ENCODE data around the gene CLEC1A.

Gene CLEC1A

DNA sequence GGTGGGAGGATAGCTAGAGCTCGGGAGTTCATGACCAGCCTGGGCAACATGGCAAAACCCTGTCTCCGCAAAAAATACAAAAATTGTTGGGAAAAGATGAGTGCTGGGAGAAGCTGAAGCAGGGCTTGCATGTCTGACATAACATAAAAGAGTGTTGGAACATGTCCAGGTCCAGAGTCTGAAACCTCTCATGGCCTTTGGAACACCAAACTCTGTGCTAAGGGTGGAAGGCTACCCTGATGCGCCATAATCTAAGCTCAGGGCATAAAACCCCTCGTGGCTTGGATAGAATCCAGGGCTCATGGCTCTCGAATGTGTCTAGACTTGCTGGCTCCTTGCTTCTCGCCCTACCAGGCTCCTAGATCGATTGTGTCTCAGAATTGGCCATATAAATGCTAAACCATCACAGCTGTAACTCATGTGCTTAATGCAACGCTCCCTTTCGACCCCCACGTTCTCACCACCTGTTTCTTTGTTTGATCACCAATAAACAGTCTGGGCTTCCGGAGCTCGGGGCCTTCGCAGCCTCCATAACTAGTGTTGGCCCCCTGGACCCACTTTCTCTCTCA lies 37.9 kb upstream of the CLEC1A start:
- H2BK15ac ChIP-seq (ENCODE audit: low read depth, poor library complexity, severe bottlenecking), result no peak overlapping the region
- H3K4me1 ChIP-seq (ENCODE audit: control insufficient read depth, insufficient read depth, low read depth, low read length), result no peaks in the 10 kb centered on the region
- DNase-seq, result no peak
- no peak overlapping the region for H2BK12ac ChIP-seq (ENCODE audit: low read length in 2 of 2)
- no peak overlapping the region for H3K4me3 ChIP-seq (ENCODE audit: insufficient read depth in 1 of 2, low read depth in 1 of 2, low read length in 2 of 2)
- H3K27ac ChIP-seq (ENCODE audit: low read length, poor library complexity, severe bottlenecking), result no peak overlapping the region
- no peaks in the 10 kb centered on the region for H3K79me1 ChIP-seq (replicated peaks; ENCODE audit: low read length, poor library complexity, severe bottlenecking)
- no peak overlapping the region for H3K4me2 ChIP-seq (ENCODE audit: low read length, poor library complexity, severe bottlenecking)
- no peak overlapping the region for H3K4ac ChIP-seq (ENCODE audit: low read depth in 1 of 2, low read length in 2 of 2)
- H3K36me3 ChIP-seq (ENCODE audit: control insufficient read depth in 1 of 2, insufficient read depth in 2 of 2, low read depth in 1 of 2, low read length in 2 of 2), result no peaks in the 10 kb centered on the region
- H4K8ac ChIP-seq (ENCODE audit: low read length), result no peak overlapping the region
- WGBS, result 87% methylated on average over 13 of the region's 13 CpGs
- no peak overlapping the region for H3K9ac ChIP-seq (ENCODE audit: low read length)
- no peaks in the 10 kb centered on the region for H3K27me3 ChIP-seq (ENCODE audit: control insufficient read depth in 1 of 2, insufficient read depth in 1 of 2, low read length in 2 of 2)
- H4K91ac ChIP-seq (ENCODE audit: low read length), result no peak overlapping the region
- no peak overlapping the region for H2BK5ac ChIP-seq (ENCODE audit: low read depth, low read length, poor library complexity, severe bottlenecking)
- no peak overlapping the region for H3K18ac ChIP-seq (ENCODE audit: low read depth in 1 of 2, low read length in 2 of 2)
- no peak overlapping the region for H2BK120ac ChIP-seq (ENCODE audit: low read depth, low read length)
- no peak overlapping the region for H2AFZ ChIP-seq (ENCODE audit: low read depth, low read length)
- H3K9me3 ChIP-seq (ENCODE audit: control insufficient read depth, low read length), result no peaks in the 10 kb centered on the region
- H2AK5ac ChIP-seq (ENCODE audit: low read length, severe bottlenecking), result no peak overlapping the region
- H3K23ac ChIP-seq (ENCODE audit: low read length in 2 of 2), result peak overlapping the region in 1 of 2 experiments; percentile 55
- no peak overlapping the region for H3K14ac ChIP-seq (ENCODE audit: low read length in 2 of 2)

DNA sequence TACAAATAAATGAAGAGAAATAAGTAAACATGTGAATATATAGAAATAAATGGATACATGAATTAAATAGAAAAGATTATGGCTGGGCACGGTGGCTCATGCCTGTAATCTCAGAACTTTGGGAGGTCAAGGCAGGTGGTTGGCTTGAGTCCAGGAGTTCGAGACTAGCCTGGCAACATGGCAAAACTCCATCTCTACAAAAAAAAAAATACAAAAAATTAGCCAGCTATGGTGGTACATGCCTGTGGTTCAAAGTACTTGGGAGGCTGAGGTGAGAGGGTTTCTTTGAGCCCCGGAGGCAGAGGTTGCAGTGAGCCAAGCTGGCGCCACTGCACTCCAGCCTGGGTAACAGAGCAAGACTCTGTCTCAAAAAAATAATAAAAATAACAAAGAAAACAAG lies 36.3 kb upstream of the CLEC1A start:
- H3K23ac ChIP-seq (ENCODE audit: low read length in 2 of 2), result no peak overlapping the region
- no peak overlapping the region for H3K4me3 ChIP-seq (ENCODE audit: insufficient read depth in 1 of 2, low read depth in 1 of 2, low read length in 2 of 2)
- H4K8ac ChIP-seq (ENCODE audit: low read length), result no peak overlapping the region
- H3K4ac ChIP-seq (ENCODE audit: low read depth in 1 of 2, low read length in 2 of 2), result no peak overlapping the region
- H2BK15ac ChIP-seq (ENCODE audit: low read depth, poor library complexity, severe bottlenecking), result no peak overlapping the region
- WGBS, result 97% methylated on average over 2 of the region's 4 CpGs
- H3K36me3 ChIP-seq (ENCODE audit: control insufficient read depth in 1 of 2, insufficient read depth in 2 of 2, low read depth in 1 of 2, low read length in 2 of 2), result no peaks in the 10 kb centered on the region
- H3K79me1 ChIP-seq (replicated peaks; ENCODE audit: low read length, poor library complexity, severe bottlenecking), result no peaks in the 10 kb centered on the region
- no peak overlapping the region for H2AFZ ChIP-seq (ENCODE audit: low read depth, low read length)
- no peak overlapping the region for H2BK12ac ChIP-seq (ENCODE audit: low read length in 2 of 2)
- H4K91ac ChIP-seq (ENCODE audit: low read length), result no peak overlapping the region
- H3K18ac ChIP-seq (ENCODE audit: low read depth in 1 of 2, low read length in 2 of 2), result no peak overlapping the region
- no peak for DNase-seq
- H3K4me2 ChIP-seq (ENCODE audit: low read length, poor library complexity, severe bottlenecking), result no peak overlapping the region
- no peak overlapping the region for H2AK5ac ChIP-seq (ENCODE audit: low read length, severe bottlenecking)
- no peaks in the 10 kb centered on the region for H3K4me1 ChIP-seq (ENCODE audit: control insufficient read depth, insufficient read depth, low read depth, low read length)
- no peak overlapping the region for H3K27ac ChIP-seq (ENCODE audit: low read length, poor library complexity, severe bottlenecking)
- H2BK5ac ChIP-seq (ENCODE audit: low read depth, low read length, poor library complexity, severe bottlenecking), result no peak overlapping the region
- H3K9ac ChIP-seq (ENCODE audit: low read length), result no peak overlapping the region
- no peak overlapping the region for H2BK120ac ChIP-seq (ENCODE audit: low read depth, low read length)
- no peaks in the 10 kb centered on the region for H3K27me3 ChIP-seq (ENCODE audit: control insufficient read depth in 1 of 2, insufficient read depth in 1 of 2, low read length in 2 of 2)
- H3K9me3 ChIP-seq (ENCODE audit: control insufficient read depth, low read length), result no peaks in the 10 kb centered on the region
- no peak overlapping the region for H3K14ac ChIP-seq (ENCODE audit: low read length in 2 of 2)

DNA sequence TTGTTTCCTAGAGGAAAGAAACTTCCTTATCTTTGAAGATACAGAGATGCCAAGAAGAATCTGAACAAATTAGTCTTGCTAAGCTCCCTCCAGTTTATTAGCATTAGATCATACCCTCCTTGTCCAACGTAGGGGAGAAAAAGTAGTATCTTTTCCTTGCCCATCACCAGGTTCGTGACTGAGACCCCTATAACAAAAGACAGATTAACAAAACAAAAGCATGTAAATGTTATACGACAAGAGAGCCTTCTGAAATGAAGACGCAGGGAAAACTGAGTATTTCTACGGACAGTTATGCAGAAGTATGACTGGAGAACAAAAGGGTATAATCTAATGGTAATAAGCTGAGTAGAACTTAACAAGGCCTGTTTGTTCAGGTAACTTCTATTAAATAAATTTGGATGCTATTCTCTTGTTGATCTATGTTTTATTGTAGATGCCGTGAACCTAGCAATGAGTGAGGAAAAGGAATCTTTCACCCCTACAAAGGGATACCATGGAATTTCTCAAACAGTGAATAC lies 34.1 kb upstream of the CLEC1A start:
- Histone ChIP-seq H3K4me2 (ENCODE audit: low read length, poor library complexity, severe bottlenecking) (no peak overlapping the region), H3K14ac (ENCODE audit: low read length in 2 of 2) (no peak overlapping the region), H2BK120ac (ENCODE audit: low read depth, low read length) (no peak overlapping the region), H2AK5ac (ENCODE audit: low read length, severe bottlenecking) (no peak overlapping the region), H3K4me1 (ENCODE audit: control insufficient read depth, insufficient read depth, low read depth, low read length) (no peaks in the 10 kb centered on the region), H3K27me3 (ENCODE audit: control insufficient read depth in 1 of 2, insufficient read depth in 1 of 2, low read length in 2 of 2) (no peaks in the 10 kb centered on the region), H3K4ac (ENCODE audit: low read depth in 1 of 2, low read length in 2 of 2) (no peak overlapping the region), H2BK15ac (ENCODE audit: low read depth, poor library complexity, severe bottlenecking) (no peak overlapping the region), H3K27ac (ENCODE audit: low read length, poor library complexity, severe bottlenecking) (no peak overlapping the region), H3K23ac (ENCODE audit: low read length in 2 of 2) (no peak overlapping the region), H3K18ac (ENCODE audit: low read depth in 1 of 2, low read length in 2 of 2) (no peak overlapping the region), H3K36me3 (ENCODE audit: control insufficient read depth in 1 of 2, insufficient read depth in 2 of 2, low read depth in 1 of 2, low read length in 2 of 2) (no peaks in the 10 kb centered on the region), H2BK12ac (ENCODE audit: low read length in 2 of 2) (no peak overlapping the region), H3K79me1 (replicated peaks; ENCODE audit: low read length, poor library complexity, severe bottlenecking) (no peaks in the 10 kb centered on the region), H2AFZ (ENCODE audit: low read depth, low read length) (no peak overlapping the region), H3K9ac (ENCODE audit: low read length) (no peak overlapping the region), H4K91ac (ENCODE audit: low read length) (no peak overlapping the region), H3K9me3 (ENCODE audit: control insufficient read depth, low read length) (no peaks in the 10 kb centered on the region), H4K8ac (ENCODE audit: low read length) (no peak overlapping the region), H2BK5ac (ENCODE audit: low read depth, low read length, poor library complexity, severe bottlenecking) (no peak overlapping the region), H3K4me3 (ENCODE audit: insufficient read depth in 1 of 2, low read depth in 1 of 2, low read length in 2 of 2) (no peak overlapping the region)
- WGBS, result 73% methylated on average over 5 of the region's 6 CpGs
- DNase-seq, result no peak

DNA sequence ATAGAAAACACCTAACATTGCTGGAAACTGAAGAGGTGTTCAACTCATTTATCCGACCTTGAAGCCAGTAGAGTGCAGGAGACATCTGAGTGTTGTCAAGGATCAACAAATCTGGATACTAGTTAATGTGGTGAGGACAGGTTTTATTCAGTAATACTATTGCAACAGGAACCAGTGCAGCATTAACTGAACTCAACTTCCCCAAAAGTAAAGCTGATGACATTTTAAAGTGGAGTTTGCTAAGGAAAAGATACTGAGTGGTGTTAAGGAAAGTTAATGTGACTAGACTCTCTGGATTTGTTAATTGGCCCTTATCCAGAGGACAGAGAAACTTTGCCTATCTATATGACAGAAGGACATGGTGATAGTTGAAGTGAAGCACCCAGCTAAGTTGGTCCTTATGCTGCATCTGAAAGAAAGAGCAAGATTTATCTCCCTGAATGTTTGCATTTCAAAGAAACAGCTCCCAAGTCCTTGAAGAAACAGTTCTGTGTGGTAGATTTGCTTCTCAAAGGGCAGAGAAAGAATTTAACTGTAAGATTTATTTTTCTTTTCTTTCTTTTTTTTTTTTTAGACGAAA lies 32.4 kb upstream of the CLEC1A start:
- H3K14ac ChIP-seq (ENCODE audit: low read length in 2 of 2), result no peak overlapping the region

More for the DNA sequence above, 32.4 kb upstream of the CLEC1A start:
- 66% methylated on average over 2 of the region's 2 CpGs for WGBS
- Histone ChIP-seq H3K23ac (ENCODE audit: low read length in 2 of 2) (no peak overlapping the region), H3K9me3 (ENCODE audit: control insufficient read depth, low read length) (no peaks in the 10 kb centered on the region), H3K79me1 (replicated peaks; ENCODE audit: low read length, poor library complexity, severe bottlenecking) (no peaks in the 10 kb centered on the region), H2BK120ac (ENCODE audit: low read depth, low read length) (no peak overlapping the region), H2AFZ (ENCODE audit: low read depth, low read length) (no peak overlapping the region), H2BK12ac (ENCODE audit: low read length in 2 of 2) (no peak overlapping the region), H3K9ac (ENCODE audit: low read length) (no peak overlapping the region), H2BK5ac (ENCODE audit: low read depth, low read length, poor library complexity, severe bottlenecking) (no peak overlapping the region), H4K91ac (ENCODE audit: low read length) (no peak overlapping the region), H4K8ac (ENCODE audit: low read length) (no peak overlapping the region), H3K4me1 (ENCODE audit: control insufficient read depth, insufficient read depth, low read depth, low read length) (no peaks in the 10 kb centered on the region), H2BK15ac (ENCODE audit: low read depth, poor library complexity, severe bottlenecking) (no peak overlapping the region), H3K4me2 (ENCODE audit: low read length, poor library complexity, severe bottlenecking) (no peak overlapping the region), H3K36me3 (ENCODE audit: control insufficient read depth in 1 of 2, insufficient read depth in 2 of 2, low read depth in 1 of 2, low read length in 2 of 2) (no peaks in the 10 kb centered on the region), H3K27me3 (ENCODE audit: control insufficient read depth in 1 of 2, insufficient read depth in 1 of 2, low read length in 2 of 2) (no peaks in the 10 kb centered on the region), H3K4ac (ENCODE audit: low read depth in 1 of 2, low read length in 2 of 2) (no peak overlapping the region), H3K18ac (ENCODE audit: low read depth in 1 of 2, low read length in 2 of 2) (no peak overlapping the region), H2AK5ac (ENCODE audit: low read length, severe bottlenecking) (no peak overlapping the region), H3K27ac (ENCODE audit: low read length, poor library complexity, severe bottlenecking) (no peak overlapping the region), H3K4me3 (ENCODE audit: insufficient read depth in 1 of 2, low read depth in 1 of 2, low read length in 2 of 2) (no peak overlapping the region)
- no peak for DNase-seq

Data from mesenchymal stem cell (in vitro differentiated cells and primary cell).